HepG2 (cell line): Measurements from ENCODE around the gene MFSD11. TPM values are rescaled to one million over a fixed set of nuclear protein-coding genes. Genes with fewer than 3 reads are reported as not detected.

Source experiments
- ATAC-seq: fragments of 200-7000 bp; cut with Tn5 transposase; 3 replicates; pipeline ENCODE4 v1.9.1; 2020; ENCODE audit warnings: mild to moderate bottlenecking, moderate library complexity
- BruUV-seq: library from RNA; stranded (reverse); fragments of 400-500 nt; replicated peaks from 2 replicates; lab custom pipeline; 2021; lab: Mats Ljungman, UMichigan
- CTCF ChIA-PET: fragments of 300-600 bp; formaldehyde crosslinking; extraction: SDS; loops from one replicate; lab custom pipeline; 2021; ENCODE audit warnings: low total read pairs, inconsistent platforms, low intra/inter-chr PET ratio; lab: Yijun Ruan, JAX
- POLR2A ChIA-PET: fragments of 350-600 bp; sonication (Branson Sonifier 250); formaldehyde crosslinking; loops from one replicate; lab custom pipeline; 2020; ENCODE audit warnings: antibody characterized with exemption, inconsistent platforms; lab: Yijun Ruan, JAX
- DNase-seq: peaks from one replicate; pipeline ENCODE4 v3.0.0-alpha.2; 2015; ENCODE audit warnings: low spot score
- FAIRE-seq: peaks from 3 replicates; lab custom pipeline; 2011; peaks lifted over from hg19 to GRCh38; lab: Jason Lieb, UNC
- H2AFZ ChIP-seq: one replicate; pipeline ENCODE4 v1.6.1; 2011; ENCODE audit warnings: low read length, inconsistent platforms
- H3K27ac ChIP-seq: fragments of 300-600 bp; 3 replicates; pipeline ENCODE4 v1.8.0; 2011; ENCODE audit warnings: mixed run types, mild to moderate bottlenecking, mixed read lengths, low read length, inconsistent platforms; ENCODE audit not compliant: insufficient read depth; ENCODE audit errors: extremely low read length
- H3K27me3 ChIP-seq, 2 experiments: fragments of 200-600 bp in 1 of 2; 2 replicates in 1 of 2; 3 replicates in 1 of 2; pipeline versions ENCODE4 v1.6.0 to v1.8.0; 2011; ENCODE audit warnings: low read length in 2 of 2, mild to moderate bottlenecking in 2 of 2, moderate library complexity in 2 of 2, inconsistent platforms in 1 of 2; ENCODE audit not compliant: insufficient read depth in 2 of 2, control insufficient read depth in 1 of 2
- H3K36me3 ChIP-seq, 2 experiments: fragments of 200-600 bp in 1 of 2; replicated peaks in 1 of 2; 2 replicates in 1 of 2; 3 replicates in 1 of 2; pipeline versions ENCODE4 v1.5.1 to v1.8.0; 2011; ENCODE audit warnings: low read length in 2 of 2, inconsistent platforms in 1 of 2; ENCODE audit not compliant: insufficient read depth in 2 of 2, control insufficient read depth in 1 of 2
- H3K4me1 ChIP-seq: 2 replicates; pipeline ENCODE4 v1.5.1; 2012; ENCODE audit warnings: low read length, inconsistent platforms; ENCODE audit not compliant: insufficient read depth
- H3K4me2 ChIP-seq: 2 replicates; pipeline ENCODE4 v1.6.0; 2011; ENCODE audit warnings: low read depth, low read length, inconsistent platforms
- H3K4me3 ChIP-seq, 3 experiments: fragments of 200-600 bp in 1 of 3; sonication (generic), shearing (Covaris generic) in 1 of 3; replicated peaks in 1 of 3; 2 replicates each; pipeline ENCODE4 v1.5.1; 2011 to 2016; ENCODE audit warnings: low read length in 3 of 3, inconsistent platforms in 2 of 3, low read depth in 2 of 3, mild to moderate bottlenecking in 2 of 3, control low read depth in 1 of 3, mixed read lengths in 1 of 3; ENCODE audit not compliant: insufficient read depth in 1 of 3
- H3K79me2 ChIP-seq: one replicate; pipeline ENCODE4 v1.6.1; 2011; ENCODE audit warnings: low read length, inconsistent platforms; ENCODE audit not compliant: insufficient read depth
- H3K9ac ChIP-seq: 2 replicates; pipeline ENCODE4 v1.6.0; 2011; ENCODE audit warnings: mild to moderate bottlenecking, low read depth, low read length, inconsistent platforms; ENCODE audit not compliant: insufficient read depth
- H3K9me3 ChIP-seq: 2 replicates; pipeline ENCODE4 v1.5.1; 2012; ENCODE audit warnings: mild to moderate bottlenecking, low read length
- H4K20me1 ChIP-seq: 2 replicates; pipeline ENCODE4 v1.6.0; 2011; ENCODE audit warnings: inconsistent platforms, mild to moderate bottlenecking, low read length, moderate library complexity; ENCODE audit not compliant: insufficient read depth
- BCL6 ChIP-seq: IDR thresholded peaks from 2 replicates; pipeline ENCODE4 v1.6.1; 2016; ENCODE audit warnings: missing genetic modification reagents, missing compliant biosample characterization
- CAMTA2 ChIP-seq: sonication (generic); formaldehyde crosslinking; IDR thresholded peaks from 2 replicates; pipeline ENCODE4 v1.4.0; 2020; ENCODE audit warnings: mild to moderate bottlenecking, missing genetic modification reagents, borderline replicate concordance
- CSRNP2 ChIP-seq: sonication (generic); formaldehyde crosslinking; conservative IDR thresholded peaks from 2 replicates; pipeline ENCODE4 v1.8.0; 2022; ENCODE audit warnings: low read depth, missing genetic modification reagents
- HOXD1 ChIP-seq: sonication (generic); formaldehyde crosslinking; IDR thresholded peaks from 2 replicates; pipeline ENCODE4 v1.5.0; 2020; ENCODE audit warnings: missing genetic modification reagents
- MAFG ChIP-seq: sonication (generic); formaldehyde crosslinking; IDR thresholded peaks from 2 replicates; pipeline ENCODE4 v1.5.1; 2020; ENCODE audit warnings: mild to moderate bottlenecking, missing genetic modification reagents
- MTA1 ChIP-seq: sonication (generic); formaldehyde crosslinking; IDR thresholded peaks from 2 replicates; pipeline ENCODE4 v1.4.0; 2020; ENCODE audit warnings: missing genetic modification reagents, mild to moderate bottlenecking, borderline replicate concordance
- PLRG1 ChIP-seq: fragments of 450-650 bp; conservative IDR thresholded peaks from 2 replicates; pipeline ENCODE4 v1.6.1; 2016
- RNF219 ChIP-seq: sonication (generic); formaldehyde crosslinking; IDR thresholded peaks from 2 replicates; pipeline ENCODE4 v1.5.0; 2020; ENCODE audit warnings: mild to moderate bottlenecking, missing genetic modification reagents
- RORA ChIP-seq: sonication (generic); formaldehyde crosslinking; IDR thresholded peaks from 2 replicates; pipeline ENCODE4 v1.5.0; 2020; ENCODE audit warnings: mild to moderate bottlenecking, missing genetic modification reagents, moderate library complexity
- ZBTB7A ChIP-seq: sonication (generic); formaldehyde crosslinking; IDR thresholded peaks from 2 replicates; pipeline ENCODE4 v1.8.0; 2022; ENCODE audit warnings: mild to moderate bottlenecking, missing genetic modification reagents
- ZNF574 ChIP-seq: sonication (generic); formaldehyde crosslinking; IDR thresholded peaks from 2 replicates; pipeline ENCODE4 v1.4.0; 2020; ENCODE audit warnings: missing genetic modification reagents
- ZNF589 ChIP-seq: sonication (generic); formaldehyde crosslinking; conservative IDR thresholded peaks from 2 replicates; pipeline ENCODE4 v1.8.0; 2022; ENCODE audit warnings: mild to moderate bottlenecking, moderate library complexity, missing genetic modification reagents
- ZNF607 ChIP-seq: sonication (generic); formaldehyde crosslinking; IDR thresholded peaks from 2 replicates; pipeline ENCODE4 v1.5.1; 2020; ENCODE audit warnings: missing genetic modification reagents, mild to moderate bottlenecking, borderline replicate concordance
- ZNF709 ChIP-seq: sonication (generic); formaldehyde crosslinking; IDR thresholded peaks from 2 replicates; pipeline ENCODE4 v1.5.0; 2020; ENCODE audit warnings: mild to moderate bottlenecking, missing genetic modification reagents
- ZNF737 ChIP-seq: sonication (generic); formaldehyde crosslinking; IDR thresholded peaks from 2 replicates; pipeline ENCODE4 v1.5.0; 2020; ENCODE audit warnings: missing genetic modification reagents, mild to moderate bottlenecking, borderline replicate concordance
- ZNF740 ChIP-seq: sonication (generic); formaldehyde crosslinking; IDR thresholded peaks from 2 replicates; pipeline ENCODE4 v1.4.0; 2020; ENCODE audit warnings: missing genetic modification reagents
- ZNF788 ChIP-seq: sonication (generic); formaldehyde crosslinking; IDR thresholded peaks from 2 replicates; pipeline ENCODE4 v1.5.0; 2020; ENCODE audit warnings: mild to moderate bottlenecking, missing genetic modification reagents, borderline replicate concordance
- WGBS: methylation state at CpG from one replicate; pipeline ENCODE4 v1.1.6; 2017; ENCODE audit warnings: low lambda C conversion rate; 5-methylcytosine and 5-hydroxymethylcytosine counted together
- in situ Hi-C: cut with HindIII; loops from 2 replicates; pipeline ENCODE4 v1.10.0; 2017; ENCODE audit warnings: low pct_unique_long_range_greater_than_20kb; ENCODE audit not compliant: extremely low pct_ligation_motif_present
- intact Hi-C: fragments of 100-400 bp; cut with micrococcal nuclease; formaldehyde crosslinking; loops from one replicate; pipeline ENCODE4 v1.10.0; 2022; ENCODE audit not compliant: unreplicated experiment
- polyA plus RNA-seq, 8 experiments: library from polyadenylated mRNA; depleted of rRNA in 3 of 8; stranded (reverse) in 7 of 8; unstranded in 1 of 8; fragments of >200 nt; fragmentation: Illumina TruSeq in 4 of 8; extraction: Trizol in 4 of 8; gene quantifications; 2 replicates each; pipeline versions ENCODE4 v1.2.1 to v1.2.3, GENCODE V29; 2011 to 2016; ENCODE audit warnings: low read depth in 4 of 8, missing spikeins in 1 of 8, mixed read lengths in 1 of 8; ENCODE audit not compliant: insufficient read depth in 1 of 8
- total RNA-seq, 5 experiments: library from RNA; depleted of rRNA; stranded (reverse); fragments of >200 nt; fragmentation: Illumina TruSeq; extraction: Trizol; gene quantifications; 2 replicates each; pipeline ENCODE4 v1.2.3, GENCODE V29; 2016; ENCODE audit warnings: low read depth in 1 of 5

The MFSD11 gene
- total and polyA plus RNA-seq, 2 of the 13 experiments (the other 11 are each of a cell fraction or from before 2014, with no cell fraction given), result 26.1 to 36.3 TPM

GRCh38 chr17:76691379-76692191, 46.3 kb upstream of the MFSD11 start:
- peaks cover 92% of the 10 kb centered on the region for H3K4me1 ChIP-seq
- peak overlapping the region; percentile 68 for H3K27ac ChIP-seq
- H2AFZ ChIP-seq, result no peak overlapping the region
- ATAC-seq, result peak; percentile 78
- in situ Hi-C loops, result no loop called here
- peak overlapping the region; percentile 54 for H3K4me2 ChIP-seq
- WGBS, result 44% methylated on average over 14 of the region's 14 CpGs
- no TSS peak for BruUV-seq
- ChIA-PET POLR2A (interaction anchor here (1.0 to 2.0 kb wide), 6 partner anchors 9 to 122 kb away, joined by 3 to 11 read pairs (median 4); a partner anchor contains a TSS), CTCF (no interaction called here)
- intact Hi-C loops, result no loop called here
- no peaks in the 10 kb centered on the region for H3K79me2 ChIP-seq
- H4K20me1 ChIP-seq, result no peaks in the 10 kb centered on the region
- no peaks in the 10 kb centered on the region for H3K27me3 ChIP-seq
- peak; percentile 86 for DNase-seq
- peak; percentile 87 for FAIRE-seq
- H3K9me3 ChIP-seq, result no peaks in the 10 kb centered on the region
- H3K36me3 ChIP-seq, result peaks cover 0 to 2% of the 10 kb centered on the region in 2 experiments; a peak in 1 of 5 replicates
- H3K4me3 ChIP-seq, result peak overlapping the region in 1 of 3 experiments; percentile 21; a peak in 1 of 6 replicates
- peak overlapping the region; percentile 42 for H3K9ac ChIP-seq
- TF ChIP-seq ZNF709 (CRISPR knock-in tag), result no peak
- no peak for TF ChIP-seq RNF219 (CRISPR knock-in tag)
- no peak for TF ChIP-seq CAMTA2 (CRISPR knock-in tag)
- TF ChIP-seq ZNF737, result no peak
- TF ChIP-seq HOXD1 (CRISPR knock-in tag), result peak; percentile 93; the same call in 1 of the 2 replicates
- TF ChIP-seq BCL6 (CRISPR knock-in tag), result peak; percentile 33; the same call in 1 of the 2 replicates
- no peak for TF ChIP-seq CSRNP2 (CRISPR knock-in tag)
- TF ChIP-seq RORA, result no peak
- peak; percentile 55; the same call in 1 of the 2 replicates for TF ChIP-seq ZBTB7A
- no peak for TF ChIP-seq ZNF740 (CRISPR knock-in tag)
- peak; percentile 93; the same call in 1 of the 2 replicates for TF ChIP-seq ZNF788 (CRISPR knock-in tag)
- TF ChIP-seq ZNF574 (CRISPR knock-in tag), result no peak
- TF ChIP-seq ZNF607 (CRISPR knock-in tag), result peak; percentile 28
- peak; percentile 82; the same call in 1 of the 2 replicates for TF ChIP-seq MTA1 (CRISPR knock-in tag)
- no peak for TF ChIP-seq PLRG1
- no peak for TF ChIP-seq MAFG (CRISPR knock-in tag)
- TF ChIP-seq ZNF589, result no peak
